MM.1S (cell line): ENCODE measurements around the gene COL13A1.

ENCODE experiments used
- DNase-seq: peaks from one replicate; pipeline ENCODE4 v3.0.0-alpha.2; 2015
- H2AFZ ChIP-seq: fragments of 300-600 bp; sonication (generic); 2 replicates; pipeline ENCODE4 v1.6.0; 2016; ENCODE audit warnings: antibody characterized with exemption, low read length
- H3F3A ChIP-seq: fragments of 300-600 bp; sonication (generic); 2 replicates; pipeline ENCODE4 v1.6.1; 2016; ENCODE audit warnings: mild to moderate bottlenecking, antibody characterized with exemption, low read length, moderate library complexity, mixed read lengths; ENCODE audit not compliant: insufficient read depth
- H3K27ac ChIP-seq: fragments of 300-600 bp; sonication (generic); 2 replicates; pipeline ENCODE4 v1.5.1; 2016; ENCODE audit warnings: mild to moderate bottlenecking, low read length
- H3K27me3 ChIP-seq: fragments of 300-600 bp; sonication (generic); replicated peaks from 2 replicates; pipeline ENCODE4 v1.6.0; 2016; ENCODE audit warnings: low read length; ENCODE audit not compliant: insufficient read depth
- H3K36me3 ChIP-seq: fragments of 300-600 bp; sonication (generic); replicated peaks from 2 replicates; pipeline ENCODE4 v1.6.1; 2016; ENCODE audit warnings: mild to moderate bottlenecking, low read length, mixed read lengths; ENCODE audit not compliant: insufficient read depth
- H3K4me1 ChIP-seq: fragments of 300-600 bp; sonication (generic); 2 replicates; pipeline ENCODE4 v1.6.1; 2016; ENCODE audit warnings: low read length, mixed read lengths
- H3K4me2 ChIP-seq: fragments of 300-600 bp; sonication (generic); 2 replicates; pipeline ENCODE4 v1.6.0; 2016; ENCODE audit warnings: low read depth, low read length
- H3K4me3 ChIP-seq: fragments of 300-600 bp; sonication (generic); 2 replicates; pipeline ENCODE4 v1.5.1; 2016; ENCODE audit warnings: low read length, mixed read lengths
- H3K79me2 ChIP-seq: fragments of 300-600 bp; sonication (generic); 2 replicates; pipeline ENCODE4 v1.6.1; 2016; ENCODE audit warnings: mixed run types, low read length, mixed read lengths
- H3K9ac ChIP-seq: fragments of 300-600 bp; sonication (generic); 2 replicates; pipeline ENCODE4 v1.6.1; 2016; ENCODE audit warnings: low read length, mixed read lengths
- H3K9me2 ChIP-seq: fragments of 300-600 bp; sonication (generic); replicated peaks from 2 replicates; pipeline ENCODE4 v1.6.1; 2016; ENCODE audit warnings: mild to moderate bottlenecking, low read length, mixed read lengths; ENCODE audit not compliant: insufficient read depth
- H3K9me3 ChIP-seq: fragments of 300-600 bp; sonication (generic); replicated peaks from 2 replicates; pipeline ENCODE4 v1.6.1; 2016; ENCODE audit warnings: mild to moderate bottlenecking, low read length, mixed read lengths; ENCODE audit not compliant: insufficient read depth
- H4K20me1 ChIP-seq: fragments of 300-600 bp; sonication (generic); 2 replicates; pipeline ENCODE4 v1.6.1; 2016; ENCODE audit warnings: mild to moderate bottlenecking, low read length, moderate library complexity, mixed read lengths; ENCODE audit not compliant: insufficient read depth
- EZH2 ChIP-seq: fragments of 300-600 bp; sonication (generic); optimal IDR thresholded peaks from 2 replicates; pipeline ENCODE3; 2017; ENCODE audit warnings: low read depth, mild to moderate bottlenecking, antibody characterized with exemption, low read length, mixed read lengths
- EZH2phosphoT487 ChIP-seq: fragments of 300-600 bp; sonication (generic); IDR thresholded peaks from 2 replicates; pipeline ENCODE4 v1.6.1; 2018; ENCODE audit warnings: antibody characterized with exemption, low read length
- TF ChIP-seq, protein P1 (sequence below): fragments of 300-600 bp; sonication (generic); IDR thresholded peaks from 2 replicates; pipeline ENCODE4 v1.5.1; 2016; ENCODE audit warnings: antibody characterized with exemption, low read length, mixed read lengths

Gene COL13A1

DNA sequence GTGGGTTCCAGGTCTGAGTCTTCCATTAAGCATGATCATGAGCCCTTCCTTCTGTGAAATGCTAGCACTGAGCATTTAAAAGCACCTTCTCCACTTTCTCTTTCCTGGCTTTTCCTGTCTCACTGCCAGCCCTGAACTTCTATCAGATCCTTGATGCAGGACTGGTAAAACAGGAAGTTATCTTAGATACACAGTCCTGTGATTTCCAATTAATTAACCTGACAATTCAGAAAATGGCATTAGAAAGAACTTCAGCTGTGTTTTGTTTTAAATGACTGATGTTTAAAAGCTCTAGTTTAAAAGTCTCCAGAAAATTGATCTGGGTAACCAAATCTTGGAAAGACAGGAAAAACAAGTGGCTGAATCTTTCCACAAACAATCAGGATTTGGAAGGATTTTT is 172.0 kb downstream of the COL13A1 start:
- Histone ChIP-seq H3K4me1 (peaks cover 9% of the 10 kb centered on the region), H3K9me3 (no peaks in the 10 kb centered on the region), H3K9ac (no peak overlapping the region), H3K79me2 (no peaks in the 10 kb centered on the region), H3F3A (no peaks in the 10 kb centered on the region), H3K27me3 (no peaks in the 10 kb centered on the region), H4K20me1 (no peaks in the 10 kb centered on the region), H3K9me2 (no peaks in the 10 kb centered on the region), H3K4me2 (no peak overlapping the region), H3K27ac (no peak overlapping the region), H2AFZ (no peak overlapping the region), H3K36me3 (no peaks in the 10 kb centered on the region), H3K4me3 (no peak overlapping the region)
- DNase-seq: no peak
- TF ChIP-seq EZH2 (no peak), EZH2phosphoT487 (no peak)
- TF ChIP-seq, protein P1, sequence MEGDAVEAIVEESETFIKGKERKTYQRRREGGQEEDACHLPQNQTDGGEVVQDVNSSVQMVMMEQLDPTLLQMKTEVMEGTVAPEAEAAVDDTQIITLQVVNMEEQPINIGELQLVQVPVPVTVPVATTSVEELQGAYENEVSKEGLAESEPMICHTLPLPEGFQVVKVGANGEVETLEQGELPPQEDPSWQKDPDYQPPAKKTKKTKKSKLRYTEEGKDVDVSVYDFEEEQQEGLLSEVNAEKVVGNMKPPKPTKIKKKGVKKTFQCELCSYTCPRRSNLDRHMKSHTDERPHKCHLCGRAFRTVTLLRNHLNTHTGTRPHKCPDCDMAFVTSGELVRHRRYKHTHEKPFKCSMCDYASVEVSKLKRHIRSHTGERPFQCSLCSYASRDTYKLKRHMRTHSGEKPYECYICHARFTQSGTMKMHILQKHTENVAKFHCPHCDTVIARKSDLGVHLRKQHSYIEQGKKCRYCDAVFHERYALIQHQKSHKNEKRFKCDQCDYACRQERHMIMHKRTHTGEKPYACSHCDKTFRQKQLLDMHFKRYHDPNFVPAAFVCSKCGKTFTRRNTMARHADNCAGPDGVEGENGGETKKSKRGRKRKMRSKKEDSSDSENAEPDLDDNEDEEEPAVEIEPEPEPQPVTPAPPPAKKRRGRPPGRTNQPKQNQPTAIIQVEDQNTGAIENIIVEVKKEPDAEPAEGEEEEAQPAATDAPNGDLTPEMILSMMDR: no peak

GRCh38 chr10:69974551-69975155 is 172.9 kb downstream of the COL13A1 start:
- no peaks in the 10 kb centered on the region for H3K27me3 ChIP-seq
- H3K9ac ChIP-seq: no peak overlapping the region
- H3K4me2 ChIP-seq: no peak overlapping the region
- peaks cover 9% of the 10 kb centered on the region for H3K4me1 ChIP-seq
- H3K9me2 ChIP-seq: no peaks in the 10 kb centered on the region
- H3K4me3 ChIP-seq: no peak overlapping the region
- no peak overlapping the region for H3K27ac ChIP-seq
- no peaks in the 10 kb centered on the region for H3K79me2 ChIP-seq
- H4K20me1 ChIP-seq: no peaks in the 10 kb centered on the region
- TF ChIP-seq EZH2 (no peak), EZH2phosphoT487 (no peak)
- TF ChIP-seq, protein P1: no peak
- no peaks in the 10 kb centered on the region for H3F3A ChIP-seq
- H3K9me3 ChIP-seq: no peaks in the 10 kb centered on the region
- H3K36me3 ChIP-seq: no peaks in the 10 kb centered on the region
- H2AFZ ChIP-seq: no peak overlapping the region
- DNase-seq: no peak

GRCh38 chr10:69976795-69977546 is 175.3 kb downstream of the COL13A1 start:
- Histone ChIP-seq H3F3A (no peaks in the 10 kb centered on the region), H3K27ac (no peak overlapping the region), H3K4me2 (peak overlapping the region; percentile 25; the same call in 1 of the 2 replicates), H3K27me3 (no peaks in the 10 kb centered on the region), H4K20me1 (no peaks in the 10 kb centered on the region), H3K9me3 (no peaks in the 10 kb centered on the region), H3K9ac (no peak overlapping the region), H3K4me3 (no peak overlapping the region), H2AFZ (0 out of 2 replicates have a peak overlapping the region, but pooled peaks have one; percentile 16), H3K36me3 (no peaks in the 10 kb centered on the region), H3K9me2 (no peaks in the 10 kb centered on the region), H3K79me2 (no peaks in the 10 kb centered on the region), H3K4me1 (peaks cover 9% of the 10 kb centered on the region)
- peak; percentile 16 for DNase-seq
- TF ChIP-seq EZH2phosphoT487: no peak
- TF ChIP-seq EZH2: no peak
- TF ChIP-seq, protein P1: no peak
